ENCODE data around the gene DDB1. TPM values are rescaled to one million over a fixed set of nuclear protein-coding genes. Genes with fewer than 3 reads are reported as not detected.
A peak's percentile ranks its signal among the peaks of the same experiment; 100 is the strongest.

The DDB1 gene
- total RNA-seq, 4 donors from 2014 or later: 139 to 159 (median 140) TPM

- H3K27me3 ChIP-seq: no peaks in the 10 kb centered on the region
- WGBS, 2 donors (ENCODE audit: low coverage in 1 of 2): 61 to 80% methylated on average over 4 to 6 of the region's 6 CpGs
- H3K4me1 ChIP-seq: peaks cover 4 to 71% (median 14%) of the 10 kb centered on the region in 3 donors
- no peak for TF ChIP-seq POLR2AphosphoS5 (IDR thresholded peaks at IDR 0.05)
- TF ChIP-seq, protein P1, sequence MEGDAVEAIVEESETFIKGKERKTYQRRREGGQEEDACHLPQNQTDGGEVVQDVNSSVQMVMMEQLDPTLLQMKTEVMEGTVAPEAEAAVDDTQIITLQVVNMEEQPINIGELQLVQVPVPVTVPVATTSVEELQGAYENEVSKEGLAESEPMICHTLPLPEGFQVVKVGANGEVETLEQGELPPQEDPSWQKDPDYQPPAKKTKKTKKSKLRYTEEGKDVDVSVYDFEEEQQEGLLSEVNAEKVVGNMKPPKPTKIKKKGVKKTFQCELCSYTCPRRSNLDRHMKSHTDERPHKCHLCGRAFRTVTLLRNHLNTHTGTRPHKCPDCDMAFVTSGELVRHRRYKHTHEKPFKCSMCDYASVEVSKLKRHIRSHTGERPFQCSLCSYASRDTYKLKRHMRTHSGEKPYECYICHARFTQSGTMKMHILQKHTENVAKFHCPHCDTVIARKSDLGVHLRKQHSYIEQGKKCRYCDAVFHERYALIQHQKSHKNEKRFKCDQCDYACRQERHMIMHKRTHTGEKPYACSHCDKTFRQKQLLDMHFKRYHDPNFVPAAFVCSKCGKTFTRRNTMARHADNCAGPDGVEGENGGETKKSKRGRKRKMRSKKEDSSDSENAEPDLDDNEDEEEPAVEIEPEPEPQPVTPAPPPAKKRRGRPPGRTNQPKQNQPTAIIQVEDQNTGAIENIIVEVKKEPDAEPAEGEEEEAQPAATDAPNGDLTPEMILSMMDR (IDR thresholded peaks at IDR 0.05): no peak
- TF ChIP-seq POLR2A (IDR thresholded peaks at IDR 0.05): no peak
- no peak for TF ChIP-seq EP300 (IDR thresholded peaks at IDR 0.05)
- H3K36me3 ChIP-seq: peaks cover 0 to 37% of the 10 kb centered on the region in 2 donors
- peak overlapping the region in 1 of 2 donors; percentile 85 for H3K4me3 ChIP-seq
- H3K9me3 ChIP-seq: no peaks in the 10 kb centered on the region
- ATAC-seq: no peak
- peak overlapping the region in 2 of 4 donors; percentile 94 for H3K27ac ChIP-seq
Measured at GRCh38 chr11:61331651-61332050, 1.3 kb downstream of the DDB1 start.

DNA sequence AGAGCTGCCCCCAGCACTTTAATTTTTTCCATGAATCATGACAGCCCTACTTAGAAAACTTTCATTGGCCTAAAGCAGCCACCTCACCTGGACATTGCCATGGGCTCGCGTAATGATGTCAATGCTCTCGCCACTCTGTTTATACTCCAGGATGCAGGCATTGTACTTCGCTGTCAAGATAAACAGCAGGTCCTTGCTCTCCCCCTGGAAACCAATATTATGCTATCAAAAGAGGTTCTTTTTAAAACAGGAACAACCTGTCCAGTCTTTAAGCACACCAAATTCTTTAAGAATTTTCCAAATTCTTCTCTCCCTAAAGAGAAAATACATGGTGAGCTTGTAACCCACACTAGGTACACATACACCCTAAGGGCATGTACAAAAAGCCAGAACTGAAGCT is 3.0 kb downstream of the DDB1 start:
- no peaks in the 10 kb centered on the region for H3K9me3 ChIP-seq
- H3K4me1 ChIP-seq: peaks cover 4 to 63% (median 14%) of the 10 kb centered on the region in 3 donors
- no peak for ATAC-seq
- H3K36me3 ChIP-seq: peaks cover 0 to 55% of the 10 kb centered on the region in 2 donors
- 88 to 96% methylated on average over 4 of the region's 4 CpGs for WGBS, 2 donors (ENCODE audit: low coverage in 1 of 2)
- no peak overlapping the region for H3K4me3 ChIP-seq
- TF ChIP-seq POLR2AphosphoS5 (IDR thresholded peaks at IDR 0.05) (no peak), POLR2A (IDR thresholded peaks at IDR 0.05) (no peak), EP300 (IDR thresholded peaks at IDR 0.05) (no peak)
- TF ChIP-seq, protein P1 (IDR thresholded peaks at IDR 0.05): no peak
- H3K27me3 ChIP-seq: no peaks in the 10 kb centered on the region
- H3K27ac ChIP-seq: no peak overlapping the region

- Histone ChIP-seq H3K4me3 (no peak overlapping the region), H3K4me1 (peaks cover 4 to 50% (median 10%) of the 10 kb centered on the region in 3 donors), H3K27me3 (no peaks in the 10 kb centered on the region), H3K36me3 (peaks cover 3 to 70% of the 10 kb centered on the region in 2 donors), H3K27ac (no peak overlapping the region), H3K9me3 (no peaks in the 10 kb centered on the region)
- ATAC-seq: no peak
- WGBS, 2 donors (ENCODE audit: low coverage in 1 of 2): 77 to 92% methylated on average over 2 to 8 of the region's 9 CpGs
- TF ChIP-seq POLR2A (IDR thresholded peaks at IDR 0.05) (no peak), EP300 (IDR thresholded peaks at IDR 0.05) (no peak), POLR2AphosphoS5 (IDR thresholded peaks at IDR 0.05) (no peak)
- TF ChIP-seq, protein P1 (IDR thresholded peaks at IDR 0.05): no peak
Measured at GRCh38 chr11:61328351-61328750, 4.6 kb downstream of the DDB1 start.

- Histone ChIP-seq H3K9me3 (no peaks in the 10 kb centered on the region), H3K27me3 (no peaks in the 10 kb centered on the region), H3K4me3 (no peak overlapping the region), H3K36me3 (peaks cover 6 to 77% of the 10 kb centered on the region in 2 donors), H3K4me1 (peaks cover 4 to 49% (median 10%) of the 10 kb centered on the region in 3 donors), H3K27ac (no peak overlapping the region)
- no peak for ATAC-seq
- TF ChIP-seq, protein P1 (IDR thresholded peaks at IDR 0.05): no peak
- no peak for TF ChIP-seq POLR2A (IDR thresholded peaks at IDR 0.05)
- TF ChIP-seq POLR2AphosphoS5 (IDR thresholded peaks at IDR 0.05): no peak
- no peak for TF ChIP-seq EP300 (IDR thresholded peaks at IDR 0.05)
Measured at GRCh38 chr11:61327669-61328071, 5.2 kb downstream of the DDB1 start.

- H3K4me3 ChIP-seq: no peak overlapping the region
- TF ChIP-seq POLR2A (IDR thresholded peaks at IDR 0.05) (no peak), POLR2AphosphoS5 (IDR thresholded peaks at IDR 0.05) (no peak), EP300 (IDR thresholded peaks at IDR 0.05) (no peak)
- TF ChIP-seq, protein P1 (IDR thresholded peaks at IDR 0.05): no peak
- 78 to 94% methylated on average over 2 of the region's 2 CpGs for WGBS, 2 donors (ENCODE audit: low coverage in 1 of 2)
- H3K4me1 ChIP-seq: peaks cover 0 to 33% (median 0%) of the 10 kb centered on the region in 3 donors
- ATAC-seq: no peak
- H3K27me3 ChIP-seq: no peaks in the 10 kb centered on the region
- peaks cover 15 to 95% of the 10 kb centered on the region in 2 donors for H3K36me3 ChIP-seq
- no peak overlapping the region for H3K27ac ChIP-seq
- no peaks in the 10 kb centered on the region for H3K9me3 ChIP-seq
Measured at GRCh38 chr11:61325649-61326414, 7.1 kb downstream of the DDB1 start.

Data from gastroesophageal sphincter (tissue), 4 donors.